Amniotic epithelial cell (primary cell): ENCODE data around the gene CABP7.
A peak's percentile ranks its signal among the peaks of the same experiment; 100 is the strongest.

Experiments
- DNase-seq: peaks from one replicate; pipeline ENCODE4 v3.0.0-alpha.2; 2010; ENCODE audit warnings: low read depth

Gene CABP7

GRCh38 chr22:29723766-29724165, 4.0 kb downstream of the CABP7 start:
- DNase-seq = no peak

GRCh38 chr22:29724843-29725242, 5.0 kb downstream of the CABP7 start:
- no peak for DNase-seq

- DNase-seq = no peak
These were observed 6.3 kb downstream of the CABP7 start for GRCh38 chr22:29726106-29726505.

GRCh38 chr22:29726512-29727130, 6.8 kb downstream of the CABP7 start:
- DNase-seq = no peak

- peak; percentile 52 for DNase-seq
These were observed 7.3 kb downstream of the CABP7 start for GRCh38 chr22:29727131-29727523.

- DNase-seq = no peak
These were observed 9.4 kb downstream of the CABP7 start for GRCh38 chr22:29729161-29729560.

GRCh38 chr22:29731058-29731850, 11.5 kb downstream of the CABP7 start:
- DNase-seq = no peak

- DNase-seq = no peak
These were observed 13.1 kb downstream of the CABP7 start for GRCh38 chr22:29732883-29733282.

- DNase-seq = peak; percentile 72
These were observed 13.8 kb downstream of the CABP7 start for GRCh38 chr22:29733362-29734201.

GRCh38 chr22:29734406-29734805, 14.6 kb downstream of the CABP7 start:
- DNase-seq = no peak

GRCh38 chr22:29734838-29735237, 15.0 kb downstream of the CABP7 start:
- DNase-seq = no peak

GRCh38 chr22:29735416-29735815, 15.6 kb downstream of the CABP7 start:
- DNase-seq = no peak

GRCh38 chr22:29737251-29738117, 17.7 kb downstream of the CABP7 start:
- DNase-seq = no peak

GRCh38 chr22:29738118-29738815, 18.5 kb downstream of the CABP7 start:
- no peak for DNase-seq

- no peak for DNase-seq
These were observed 19.6 kb downstream of the CABP7 start for GRCh38 chr22:29739346-29739875.

- no peak for DNase-seq
These were observed 20.4 kb downstream of the CABP7 start for GRCh38 chr22:29740216-29740615.

GRCh38 chr22:29741926-29742325, 22.1 kb downstream of the CABP7 start:
- no peak for DNase-seq

- DNase-seq = no peak
These were observed 22.5 kb downstream of the CABP7 start for GRCh38 chr22:29742326-29742725.

- peak; percentile 87 for DNase-seq
These were observed 25.1 kb downstream of the CABP7 start for GRCh38 chr22:29744902-29745301.

GRCh38 chr22:29747832-29748231, 28.0 kb downstream of the CABP7 start:
- no peak for DNase-seq
